Activated CD4-positive, alpha-beta T cell treated with anti-CD3 and anti-CD28 coated beads, Interleukin-10, Interleukin-2, amounts not matched to agents 100 ng/mL and 50 ng/mL, durations not matched to agents 16 hours and 8 hours (primary cell): ENCODE measurements around the gene CERS4.
"Not testable (repeated sequence)": the region's sequence is repeated elsewhere in the genome, so short reads cannot be mapped to it uniquely, and the experiment has no call there.

Experiments used
- DNase-seq: peaks from one replicate; pipeline ENCODE4 v3.0.0-alpha.2; 2020

The CERS4 gene

GRCh38 chr19:8210421-8211101 lies 1.4 kb downstream of the CERS4 start:
- no peak for DNase-seq

- no peak for DNase-seq
Observed at GRCh38 chr19:8212212-8212611, 3.0 kb downstream of the CERS4 start.

- no peak for DNase-seq
Observed at GRCh38 chr19:8212916-8213315, 3.7 kb downstream of the CERS4 start.

GRCh38 chr19:8213827-8214672 lies 4.9 kb downstream of the CERS4 start:
- DNase-seq = no peak

GRCh38 chr19:8214802-8215201 lies 5.6 kb downstream of the CERS4 start:
- no peak for DNase-seq

- no peak for DNase-seq
Observed at GRCh38 chr19:8215783-8216182, 6.6 kb downstream of the CERS4 start.

- DNase-seq = no peak
Observed at GRCh38 chr19:8216357-8216756, 7.2 kb downstream of the CERS4 start.

GRCh38 chr19:8218127-8218526 lies 9.0 kb downstream of the CERS4 start:
- not testable (repeated sequence) for DNase-seq

- no peak for DNase-seq
Observed at GRCh38 chr19:8220481-8220880, 11.3 kb downstream of the CERS4 start.

- no peak for DNase-seq
Observed at GRCh38 chr19:8221161-8221560, 12.0 kb downstream of the CERS4 start.

- DNase-seq = not testable (repeated sequence)
Observed at GRCh38 chr19:8223442-8223841, 14.3 kb downstream of the CERS4 start.

GRCh38 chr19:8224394-8225145 lies 15.4 kb downstream of the CERS4 start:
- no peak for DNase-seq

GRCh38 chr19:8231073-8231604 lies 22.0 kb downstream of the CERS4 start:
- no peak for DNase-seq

- DNase-seq = no peak
Observed at GRCh38 chr19:8233370-8233769, 24.2 kb downstream of the CERS4 start.

- no peak for DNase-seq
Observed at GRCh38 chr19:8237026-8237425, 27.9 kb downstream of the CERS4 start.

GRCh38 chr19:8238251-8238650 lies 29.1 kb downstream of the CERS4 start:
- DNase-seq = no peak

- no peak for DNase-seq
Observed at GRCh38 chr19:8239528-8240273, 30.5 kb downstream of the CERS4 start.

- DNase-seq = peak; percentile 46
Observed at GRCh38 chr19:8240274-8241229, 31.4 kb downstream of the CERS4 start.

GRCh38 chr19:8241646-8242045 lies 32.5 kb downstream of the CERS4 start:
- no peak for DNase-seq

GRCh38 chr19:8242211-8242821 lies 33.1 kb downstream of the CERS4 start:
- no peak for DNase-seq

GRCh38 chr19:8243146-8243545 lies 34.0 kb downstream of the CERS4 start:
- DNase-seq = no peak
